SK-N-SH (cell line): ENCODE data around the gene CHST7. TPM values are rescaled to one million over a fixed set of nuclear protein-coding genes. Genes with fewer than 3 reads are reported as not detected.

Experiments used
- CTCF ChIA-PET: fragments of 300-600, 350-600 bp; formaldehyde crosslinking; extraction: SDS; loops from one replicate; lab custom pipeline; 2021; lab: Yijun Ruan, JAX
- POLR2A ChIA-PET: fragments of 350-600 bp; sonication (Branson Sonifier 250); formaldehyde crosslinking; extraction: SDS; loops from one replicate; lab custom pipeline; 2020; ENCODE audit warnings: antibody characterized with exemption, inconsistent platforms; lab: Yijun Ruan, JAX
- DNase-seq: peaks from one replicate; pipeline ENCODE4 v3.0.0; 2012
- H2AFZ ChIP-seq: fragments of 200-600 bp; sonication (generic); 2 replicates; pipeline ENCODE4 v1.8.1; 2016; ENCODE audit warnings: antibody characterized with exemption, mild to moderate bottlenecking, low read depth
- H3F3A ChIP-seq: fragments of 200-600 bp; sonication (generic); replicated peaks from 2 replicates; pipeline ENCODE3; 2016; ENCODE audit warnings: antibody characterized with exemption, mild to moderate bottlenecking; ENCODE audit not compliant: insufficient read depth
- H3K27ac ChIP-seq, 2 experiments: fragments of 200-500 bp in 1 of 2; fragments of 200-600 bp in 1 of 2; sonication (Bioruptor generic) in 1 of 2; sonication (generic), shearing (Covaris generic) in 1 of 2; 2 replicates each; pipeline versions ENCODE4 v1.5.1 to v1.6.1; 2014 to 2016; ENCODE audit warnings: low read depth in 2 of 2, inconsistent platforms in 1 of 2, low read length in 1 of 2, mild to moderate bottlenecking in 1 of 2, mixed read lengths in 1 of 2
- H3K27me3 ChIP-seq: fragments of 200-600 bp; sonication (generic), shearing (Covaris generic); 2 replicates; pipeline ENCODE4 v1.6.1; 2016; ENCODE audit warnings: mixed run types; ENCODE audit not compliant: insufficient read depth
- H3K36me3 ChIP-seq, 2 experiments: fragments of 200-500 bp in 1 of 2; fragments of 200-600 bp in 1 of 2; sonication (Bioruptor generic) in 1 of 2; sonication (generic) in 1 of 2; replicated peaks in 1 of 2; 2 replicates each; pipeline versions ENCODE3 to v1.5.1; 2014 to 2016; ENCODE audit warnings: low read length in 1 of 2, mild to moderate bottlenecking in 1 of 2; ENCODE audit not compliant: insufficient read depth in 2 of 2, control insufficient read depth in 1 of 2
- H3K4me1 ChIP-seq, 2 experiments: fragments of 200-500 bp in 1 of 2; fragments of 200-600 bp in 1 of 2; sonication (Bioruptor generic) in 1 of 2; sonication (generic), shearing (Covaris generic) in 1 of 2; 2 replicates each; pipeline versions ENCODE4 v1.5.1 to v1.6.1; 2014 to 2016; ENCODE audit warnings: low read depth in 1 of 2, low read length in 1 of 2, mixed run types in 1 of 2; ENCODE audit not compliant: insufficient read depth in 2 of 2, control insufficient read depth in 1 of 2
- H3K4me2 ChIP-seq: fragments of 200-600 bp; sonication (generic), shearing (Covaris generic); 2 replicates; pipeline ENCODE4 v1.6.1; 2017; ENCODE audit warnings: mixed run types
- H3K4me3 ChIP-seq, 2 experiments: fragments of 200-500 bp in 1 of 2; fragments of 200-600 bp in 1 of 2; sonication (Bioruptor generic) in 1 of 2; sonication (generic), shearing (Covaris generic) in 1 of 2; 2 replicates each; pipeline versions ENCODE4 v1.5.1 to v1.8.1; 2014 to 2016; ENCODE audit warnings: low read depth in 2 of 2, inconsistent platforms in 1 of 2, low read length in 1 of 2, mild to moderate bottlenecking in 1 of 2, mixed read lengths in 1 of 2, moderate library complexity in 1 of 2
- H3K79me2 ChIP-seq: fragments of 200-600 bp; sonication (generic); 2 replicates; pipeline ENCODE4 v1.8.1; 2017; ENCODE audit warnings: mild to moderate bottlenecking; ENCODE audit not compliant: insufficient read depth
- H3K9ac ChIP-seq: fragments of 200-600 bp; sonication (generic); 2 replicates; pipeline ENCODE4 v1.6.1; 2017; ENCODE audit warnings: mixed run types
- H3K9me2 ChIP-seq: fragments of 200-600 bp; sonication (generic); 2 replicates; pipeline ENCODE4 v1.6.1; 2017; ENCODE audit warnings: mixed run types
- H3K9me3 ChIP-seq: fragments of 200-600 bp; sonication (generic); 2 replicates; pipeline ENCODE4 v1.6.1; 2017; ENCODE audit warnings: mixed run types, mild to moderate bottlenecking, moderate library complexity
- H4K20me1 ChIP-seq: fragments of 200-600 bp; sonication (generic); 2 replicates; pipeline ENCODE4 v1.6.1; 2017; ENCODE audit warnings: mild to moderate bottlenecking, mixed run types; ENCODE audit not compliant: insufficient read depth
- CHD2 ChIP-seq: fragments of 150-350 bp; IDR thresholded peaks from 2 replicates; pipeline ENCODE4 v1.6.1; 2018; ENCODE audit warnings: low read length; ENCODE audit not compliant: partially characterized antibody
- ELF1 ChIP-seq: IDR thresholded peaks from 2 replicates; pipeline ENCODE4 v1.4.0; 2012
- EZH2phosphoT487 ChIP-seq: fragments of 200-600 bp; sonication (generic); IDR thresholded peaks from 2 replicates; pipeline ENCODE4 v1.6.1; 2017; ENCODE audit warnings: low read depth, mixed run types, mild to moderate bottlenecking, antibody characterized with exemption, moderate library complexity, borderline replicate concordance
- NFIC ChIP-seq: IDR thresholded peaks from 2 replicates; pipeline ENCODE4 v1.4.0; 2012; ENCODE audit warnings: borderline replicate concordance
- POLR2AphosphoS5 ChIP-seq: IDR thresholded peaks from 2 replicates; pipeline ENCODE4 v1.6.1; 2012; ENCODE audit warnings: low read depth, low read length
- TAF1 ChIP-seq: IDR thresholded peaks from 2 replicates; pipeline ENCODE4 v1.6.1; 2012; ENCODE audit warnings: low read depth, mild to moderate bottlenecking, low read length, moderate library complexity, borderline replicate concordance
- TCF12 ChIP-seq: IDR thresholded peaks from 2 replicates; pipeline ENCODE4 v1.4.0; 2012
- WGBS: methylation state at CpG from one replicate; pipeline ENCODE4 v1.1.6; 2017; ENCODE audit warnings: low lambda C conversion rate; 5-methylcytosine and 5-hydroxymethylcytosine counted together
- polyA plus RNA-seq, 3 experiments: library from polyadenylated mRNA; depleted of rRNA; stranded (reverse); fragments of >200 nt; gene quantifications; 2 replicates each; pipeline ENCODE4 v1.2.3, GENCODE V29; 2012
- TF ChIP-seq, protein P1 (sequence below): IDR thresholded peaks from 2 replicates; pipeline ENCODE4 v1.4.0; 2012; ENCODE audit warnings: low read depth, borderline replicate concordance
- TF ChIP-seq, protein P2 (sequence below): IDR thresholded peaks from 2 replicates; pipeline ENCODE4 v1.4.0; 2012; ENCODE audit warnings: low read depth

Gene CHST7
- polyA plus RNA-seq, 1 of the 3 experiments (the other 2 are of a cell fraction): 6.2 TPM

DNA sequence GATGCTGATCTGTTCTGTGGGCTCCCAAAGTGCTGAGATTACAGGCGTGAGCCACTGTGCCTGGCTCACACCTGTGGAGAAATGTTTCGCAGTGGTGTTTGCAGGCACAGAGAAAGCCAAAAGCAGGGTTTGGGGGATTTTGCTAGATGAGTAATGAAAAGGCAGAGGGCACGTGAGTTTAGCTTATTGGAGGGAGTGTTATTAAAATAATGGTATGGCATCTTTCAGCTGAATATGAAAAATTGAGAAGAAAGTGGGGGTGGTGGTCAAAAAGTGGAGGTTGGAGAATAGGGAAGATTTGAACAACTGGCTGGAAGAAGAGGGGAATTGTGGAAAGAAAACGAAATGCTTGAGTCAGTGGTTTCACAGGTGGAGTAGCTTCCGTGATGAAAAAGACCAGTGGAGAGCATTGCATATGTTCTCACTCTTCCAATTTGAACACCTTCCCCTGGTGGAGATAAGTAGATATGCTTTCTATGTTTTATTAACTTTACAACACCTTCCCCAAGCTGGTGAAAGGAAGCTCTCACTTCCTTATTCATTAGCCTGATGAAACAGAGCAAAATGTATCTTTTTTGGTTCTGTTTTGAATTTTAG lies 1.1 kb upstream of the CHST7 start:
- Histone ChIP-seq H3K79me2 (no peaks in the 10 kb centered on the region; the same call in 1 of the 2 replicates), H3K4me2 (no peak overlapping the region), H3K4me1 (peaks cover 0 to 5% of the 10 kb centered on the region in 2 experiments; a peak in 1 of 4 replicates), H3K27ac (peak overlapping the region in 1 of 2 experiments; percentile 59; a peak in 1 of 4 replicates), H3K9me2 (no peaks in the 10 kb centered on the region), H3K9me3 (no peaks in the 10 kb centered on the region), H3K36me3 (no peaks in the 10 kb centered on the region), H4K20me1 (no peaks in the 10 kb centered on the region), H2AFZ (peak overlapping the region; percentile 75; the same call in 1 of the 2 replicates), H3F3A (peaks cover 4% of the 10 kb centered on the region), H3K27me3 (peaks cover 8% of the 10 kb centered on the region), H3K4me3 (no peak overlapping the region), H3K9ac (no peak overlapping the region)
- POLR2A ChIA-PET: no interaction called here
- CTCF ChIA-PET: interaction anchor here (0.8 to 1.6 kb wide), 5 partner anchors 11 to 65 kb away, joined by 3 to 4 read pairs (median 4); no protein-coding TSS in a partner anchor
- TF ChIP-seq CHD2: no peak
- TF ChIP-seq ELF1: no peak
- TF ChIP-seq TCF12: no peak
- no peak for TF ChIP-seq NFIC
- DNase-seq: no peak
- WGBS: 61% methylated on average over 5 of the region's 5 CpGs

DNA sequence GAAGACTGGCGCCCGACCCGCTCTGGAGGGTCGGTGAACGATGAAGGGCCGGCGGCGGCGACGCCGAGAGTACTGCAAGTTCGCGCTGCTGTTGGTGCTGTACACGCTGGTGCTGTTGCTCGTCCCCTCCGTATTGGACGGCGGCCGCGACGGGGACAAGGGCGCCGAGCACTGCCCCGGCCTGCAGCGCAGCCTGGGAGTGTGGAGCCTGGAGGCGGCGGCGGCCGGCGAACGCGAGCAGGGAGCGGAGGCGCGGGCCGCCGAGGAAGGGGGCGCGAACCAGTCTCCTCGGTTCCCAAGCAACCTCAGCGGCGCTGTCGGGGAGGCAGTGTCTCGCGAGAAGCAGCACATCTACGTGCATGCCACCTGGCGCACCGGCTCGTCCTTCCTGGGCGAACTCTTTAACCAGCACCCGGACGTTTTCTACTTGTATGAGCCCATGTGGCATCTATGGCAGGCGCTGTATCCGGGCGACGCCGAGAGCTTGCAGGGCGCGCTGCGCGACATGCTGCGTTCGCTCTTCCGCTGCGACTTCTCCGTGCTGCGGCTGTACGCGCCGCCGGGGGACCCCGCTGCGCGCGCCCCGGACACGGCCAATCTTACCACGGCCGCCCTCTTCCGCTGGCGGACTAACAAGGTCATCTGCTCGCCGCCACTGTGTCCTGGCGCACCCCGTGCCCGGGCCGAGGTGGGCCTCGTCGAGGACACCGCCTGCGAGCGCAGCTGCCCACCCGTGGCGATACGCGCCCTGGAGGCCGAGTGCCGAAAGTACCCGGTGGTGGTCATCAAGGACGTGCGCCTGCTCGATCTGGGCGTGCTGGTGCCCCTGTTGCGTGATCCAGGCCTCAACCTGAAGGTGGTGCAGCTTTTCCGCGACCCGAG lies 568 bp downstream of the CHST7 start:
- Histone ChIP-seq H3K4me3 (peak overlapping the region; percentile 56 to 58), H2AFZ (peak overlapping the region; percentile 75), H3K9me2 (no peaks in the 10 kb centered on the region), H3K36me3 (peaks cover 0 to 3% of the 10 kb centered on the region in 2 experiments), H3K4me2 (peak overlapping the region; percentile 82), H3K27me3 (peaks cover 8% of the 10 kb centered on the region), H3F3A (peaks cover 4% of the 10 kb centered on the region), H3K79me2 (peaks cover 8% of the 10 kb centered on the region; the same call in 1 of the 2 replicates), H3K27ac (peak overlapping the region; percentile 31 to 59; a peak in 2 of 4 replicates), H3K4me1 (peaks cover 0 to 5% of the 10 kb centered on the region in 2 experiments; a peak in 1 of 4 replicates), H3K9me3 (no peaks in the 10 kb centered on the region), H4K20me1 (no peaks in the 10 kb centered on the region), H3K9ac (peak overlapping the region; percentile 61; the same call in 1 of the 2 replicates)
- no peak for TF ChIP-seq POLR2AphosphoS5
- no peak for TF ChIP-seq TAF1
- TF ChIP-seq, protein P1, sequence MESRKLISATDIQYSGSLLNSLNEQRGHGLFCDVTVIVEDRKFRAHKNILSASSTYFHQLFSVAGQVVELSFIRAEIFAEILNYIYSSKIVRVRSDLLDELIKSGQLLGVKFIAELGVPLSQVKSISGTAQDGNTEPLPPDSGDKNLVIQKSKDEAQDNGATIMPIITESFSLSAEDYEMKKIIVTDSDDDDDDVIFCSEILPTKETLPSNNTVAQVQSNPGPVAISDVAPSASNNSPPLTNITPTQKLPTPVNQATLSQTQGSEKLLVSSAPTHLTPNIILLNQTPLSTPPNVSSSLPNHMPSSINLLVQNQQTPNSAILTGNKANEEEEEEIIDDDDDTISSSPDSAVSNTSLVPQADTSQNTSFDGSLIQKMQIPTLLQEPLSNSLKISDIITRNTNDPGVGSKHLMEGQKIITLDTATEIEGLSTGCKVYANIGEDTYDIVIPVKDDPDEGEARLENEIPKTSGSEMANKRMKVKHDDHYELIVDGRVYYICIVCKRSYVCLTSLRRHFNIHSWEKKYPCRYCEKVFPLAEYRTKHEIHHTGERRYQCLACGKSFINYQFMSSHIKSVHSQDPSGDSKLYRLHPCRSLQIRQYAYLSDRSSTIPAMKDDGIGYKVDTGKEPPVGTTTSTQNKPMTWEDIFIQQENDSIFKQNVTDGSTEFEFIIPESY: peak; percentile 92
- TF ChIP-seq, protein P2, sequence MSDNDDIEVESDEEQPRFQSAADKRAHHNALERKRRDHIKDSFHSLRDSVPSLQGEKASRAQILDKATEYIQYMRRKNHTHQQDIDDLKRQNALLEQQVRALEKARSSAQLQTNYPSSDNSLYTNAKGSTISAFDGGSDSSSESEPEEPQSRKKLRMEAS: peak; percentile 50
- no peak for TF ChIP-seq EZH2phosphoT487
- peak; percentile 97 for TF ChIP-seq CHD2
- ChIA-PET CTCF (interaction anchor here (1.1 kb wide), 1 partner anchor 68 kb away, joined by 3 read pairs; no protein-coding TSS in a partner anchor), POLR2A (no interaction called here)
- DNase-seq: peak; percentile 58
- WGBS: 42% methylated on average over 24 of the region's 107 CpGs
